Measurements from ENCODE around the gene COL27A1.

- TF ChIP-seq CTCF (IDR thresholded peaks at IDR 0.05) (peak; percentile 94), EZH2 (IDR thresholded peaks at IDR 0.05; ENCODE audit: borderline replicate concordance, insufficient read depth, low read depth, low read length, poor library complexity, severe bottlenecking) (no peak)
These were observed 135.7 kb downstream of the COL27A1 start for GRCh38 chr9:114291064-114291474.
